Right lobe of liver (tissue), 4 donors: ENCODE results near the gene PAPOLG.

Source experiments
- POLR2A ChIP-seq: fragments of 450-650 bp; IDR thresholded peaks from one replicate; pipeline ENCODE4 v1.6.1; 2017; ENCODE audit warnings: antibody characterized with exemption, mild to moderate bottlenecking
- TF ChIP-seq, protein P1 (sequence below), 4 donors: fragments of 200-600 bp in 3 of 4; fragments of 450-650 bp in 1 of 4; IDR thresholded peaks; one replicate each; pipeline versions ENCODE4 v1.5.1 to v1.8.0; 2016 to 2022; ENCODE audit warnings: antibody characterized with exemption in 4 of 4, mild to moderate bottlenecking in 2 of 4
- donor health status: DM: no; HTN: no; CAD: no.
- donor health status: DM: no; HTN: no; CAD: no.
- donor health status: DM: no; HTN: yes; CAD: no.

DNA sequence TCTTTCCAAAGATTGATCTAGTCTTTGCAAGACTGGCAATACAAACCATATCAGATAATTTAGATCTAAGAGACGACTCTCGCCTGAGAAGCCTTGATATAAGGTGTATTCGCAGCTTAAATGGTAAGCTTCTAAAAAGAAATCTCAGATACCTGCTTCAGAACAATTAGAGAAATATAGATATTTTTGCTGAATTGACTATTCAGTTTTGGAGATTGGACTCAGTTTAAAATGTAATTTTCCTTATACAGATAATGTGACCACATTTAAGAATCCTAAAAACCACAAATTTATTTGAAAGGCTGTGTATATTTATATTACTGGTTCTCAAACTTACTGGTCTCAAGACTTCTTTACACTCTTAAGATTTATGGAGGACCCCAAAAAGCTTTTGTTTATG lies 15.4 kb downstream of the PAPOLG start:
- TF ChIP-seq, protein P1, sequence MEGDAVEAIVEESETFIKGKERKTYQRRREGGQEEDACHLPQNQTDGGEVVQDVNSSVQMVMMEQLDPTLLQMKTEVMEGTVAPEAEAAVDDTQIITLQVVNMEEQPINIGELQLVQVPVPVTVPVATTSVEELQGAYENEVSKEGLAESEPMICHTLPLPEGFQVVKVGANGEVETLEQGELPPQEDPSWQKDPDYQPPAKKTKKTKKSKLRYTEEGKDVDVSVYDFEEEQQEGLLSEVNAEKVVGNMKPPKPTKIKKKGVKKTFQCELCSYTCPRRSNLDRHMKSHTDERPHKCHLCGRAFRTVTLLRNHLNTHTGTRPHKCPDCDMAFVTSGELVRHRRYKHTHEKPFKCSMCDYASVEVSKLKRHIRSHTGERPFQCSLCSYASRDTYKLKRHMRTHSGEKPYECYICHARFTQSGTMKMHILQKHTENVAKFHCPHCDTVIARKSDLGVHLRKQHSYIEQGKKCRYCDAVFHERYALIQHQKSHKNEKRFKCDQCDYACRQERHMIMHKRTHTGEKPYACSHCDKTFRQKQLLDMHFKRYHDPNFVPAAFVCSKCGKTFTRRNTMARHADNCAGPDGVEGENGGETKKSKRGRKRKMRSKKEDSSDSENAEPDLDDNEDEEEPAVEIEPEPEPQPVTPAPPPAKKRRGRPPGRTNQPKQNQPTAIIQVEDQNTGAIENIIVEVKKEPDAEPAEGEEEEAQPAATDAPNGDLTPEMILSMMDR (IDR thresholded peaks at IDR 0.05): no peak
- TF ChIP-seq POLR2A: no peak
